MCF 10A (cell line): ENCODE measurements around the gene FOXS1. TPM values are rescaled to one million over a fixed set of nuclear protein-coding genes. Genes with fewer than 3 reads are reported as not detected.

Experiments
- BruUV-seq: library from RNA; stranded (reverse); fragments of 400-500 nt; replicated peaks from 2 replicates; lab custom pipeline; 2021; lab: Mats Ljungman, UMichigan
- CTCF ChIA-PET: fragments of 300-600 bp; sonication (Branson Sonifier 250); formaldehyde crosslinking; extraction: SDS; loops from one replicate; lab custom pipeline; 2021; ENCODE audit warnings: antibody characterized with exemption, inconsistent platforms; lab: Yijun Ruan, JAX
- POLR2A ChIA-PET: fragments of 300-600, 350-650 bp; sonication (Branson Sonifier 250); formaldehyde crosslinking; extraction: SDS; loops from one replicate; lab custom pipeline; 2020; ENCODE audit warnings: antibody characterized with exemption, inconsistent platforms; lab: Yijun Ruan, JAX
- DNase-seq: peaks from one replicate; pipeline ENCODE4 v3.0.0-alpha.2; 2018; ENCODE audit not compliant: unreplicated experiment
- H3K27ac Mint-ChIP-seq: one replicate; pipeline ENCODE4 v1.8.0; 2022; ENCODE audit warnings: mild to moderate bottlenecking, low read depth, mixed read lengths; ENCODE audit not compliant: unreplicated experiment
- H3K27me3 Mint-ChIP-seq: one replicate; pipeline ENCODE4 v1.8.0; 2022; ENCODE audit warnings: mixed read lengths; ENCODE audit not compliant: insufficient read depth, unreplicated experiment
- H3K36me3 Mint-ChIP-seq: one replicate; pipeline ENCODE4 v1.8.0; 2022; ENCODE audit warnings: mild to moderate bottlenecking, moderate library complexity, mixed read lengths; ENCODE audit not compliant: insufficient read depth, unreplicated experiment
- H3K4me1 Mint-ChIP-seq: one replicate; pipeline ENCODE4 v1.8.0; 2022; ENCODE audit warnings: mixed read lengths; ENCODE audit not compliant: insufficient read depth, unreplicated experiment
- H3K4me3 Mint-ChIP-seq: one replicate; pipeline ENCODE4 v1.8.0; 2022; ENCODE audit warnings: mild to moderate bottlenecking, moderate library complexity, mixed read lengths; ENCODE audit not compliant: unreplicated experiment
- H3K9me3 Mint-ChIP-seq: one replicate; pipeline ENCODE4 v1.8.0; 2022; ENCODE audit warnings: mixed read lengths; ENCODE audit not compliant: unreplicated experiment
- CTCF ChIP-seq: fragments of 200-600 bp; IDR thresholded peaks from one replicate; pipeline ENCODE4 v1.8.0; 2022; ENCODE audit warnings: antibody characterized with exemption, mild to moderate bottlenecking; ENCODE audit not compliant: unreplicated experiment
- intact Hi-C: fragments of 100-400 bp; cut with micrococcal nuclease; formaldehyde crosslinking; loops from 2 replicates; pipeline ENCODE4 v1.14.1; 2022
- total RNA-seq: library from RNA; stranded (reverse); gene quantifications from 2 replicates; pipeline ENCODE4 v1.2.3, GENCODE V29; 2022

Gene FOXS1
- total RNA-seq, 1 experiment from 2014 or later, result not detected

GRCh38 chr20:31879143-31879987 is 34.0 kb upstream of the FOXS1 start:
- POLR2A ChIA-PET, result interaction anchor here (0.6 to 3.0 kb wide), 5 partner anchors 16 to 850 kb away, joined by 3 to 17 read pairs (median 4); partner anchors contain the start of gene PDRG1
- H3K4me1 Mint-ChIP-seq, result no peaks in the 10 kb centered on the region
- CTCF ChIA-PET, result interaction anchor here (0.6 to 6.2 kb wide), 8 partner anchors 14 to 188 kb away, joined by 3 to 63 read pairs (median 5); partner anchors contain the start of gene PDRG1

GRCh38 chr20:31877684-31878083 is 32.3 kb upstream of the FOXS1 start:
- ChIA-PET POLR2A (interaction anchor here (3.0 kb wide), 1 partner anchor 74 kb away, joined by 17 read pairs; the partner anchor contains the start of gene PDRG1), CTCF (interaction anchor here (1.1 to 6.2 kb wide), 3 partner anchors 24 to 75 kb away, joined by 3 to 63 read pairs (median 16); partner anchors contain the start of gene PDRG1)
- BruUV-seq, result no TSS peak
- intact Hi-C loops, result no loop called here
- peaks cover 26% of the 10 kb centered on the region for H3K27me3 Mint-ChIP-seq
- no peak overlapping the region for H3K4me3 Mint-ChIP-seq
- no peak for TF ChIP-seq CTCF
- H3K36me3 Mint-ChIP-seq, result no peaks in the 10 kb centered on the region
- DNase-seq, result no peak
- H3K9me3 Mint-ChIP-seq, result no peaks in the 10 kb centered on the region
- no peaks in the 10 kb centered on the region for H3K4me1 Mint-ChIP-seq
- no peak overlapping the region for H3K27ac Mint-ChIP-seq

More at GRCh38 chr20:31879143-31879987, 34.0 kb upstream of the FOXS1 start:
- H3K27ac Mint-ChIP-seq, result peak overlapping the region; percentile 98
- H3K27me3 Mint-ChIP-seq, result peaks cover 12% of the 10 kb centered on the region
- DNase-seq, result peak; percentile 92
- no peaks in the 10 kb centered on the region for H3K36me3 Mint-ChIP-seq
- H3K9me3 Mint-ChIP-seq, result no peaks in the 10 kb centered on the region
- intact Hi-C loops, result no loop called here
- BruUV-seq, result TSS peak; percentile 40
- TF ChIP-seq CTCF, result no peak
- H3K4me3 Mint-ChIP-seq, result peak overlapping the region; percentile 98

GRCh38 chr20:31875671-31876070 is 30.3 kb upstream of the FOXS1 start:
- BruUV-seq, result no TSS peak

More at GRCh38 chr20:31875671-31876070, 30.3 kb upstream of the FOXS1 start:
- no peak overlapping the region for H3K27ac Mint-ChIP-seq
- POLR2A ChIA-PET, result no interaction called here
- CTCF ChIA-PET, result interaction anchor here (0.7 to 1.0 kb wide), 2 partner anchors 12 to 73 kb away, joined by 3 to 5 read pairs; no protein-coding TSS in a partner anchor
- no peaks in the 10 kb centered on the region for H3K4me1 Mint-ChIP-seq
- no peak overlapping the region for H3K4me3 Mint-ChIP-seq
- H3K27me3 Mint-ChIP-seq, result peaks cover 46% of the 10 kb centered on the region
- no peak for DNase-seq
- no peaks in the 10 kb centered on the region for H3K36me3 Mint-ChIP-seq
- intact Hi-C loops, result no loop called here
- TF ChIP-seq CTCF, result no peak
- H3K9me3 Mint-ChIP-seq, result no peaks in the 10 kb centered on the region
